ENCODE results near the gene CD244. TPM values are rescaled to one million over a fixed set of nuclear protein-coding genes. Genes with fewer than 3 reads are reported as not detected.

The CD244 gene
- polyA plus RNA-seq, 3 donors: 62.2 to 116 (median 106) TPM

DNA sequence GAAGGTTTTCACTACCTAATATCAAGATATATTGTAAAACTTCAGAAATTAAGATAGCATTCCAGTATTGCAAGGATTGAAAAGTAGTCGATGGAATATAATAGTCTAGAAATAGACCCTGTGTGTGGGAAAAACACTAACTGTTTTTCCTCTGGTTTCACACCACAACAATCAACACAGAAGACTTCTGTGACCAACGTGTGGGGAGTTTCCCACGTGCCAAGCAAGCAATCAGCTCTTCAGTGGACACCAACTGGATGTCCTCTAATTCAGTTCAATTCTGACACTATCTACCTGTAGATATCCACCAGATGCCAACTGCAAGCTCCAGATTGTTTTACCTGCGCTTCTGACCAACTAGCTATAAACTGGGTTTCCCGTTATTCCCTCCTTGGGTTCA lies 12.1 kb downstream of the CD244 start:
- peaks cover 0 to 3% of the 10 kb centered on the region in 2 donors for H3K4me1 ChIP-seq (ENCODE audit: control insufficient read depth in 1 of 2, insufficient read depth in 2 of 2, low read length in 2 of 2)

GRCh38 chr1:160846281-160846680 lies 16.4 kb downstream of the CD244 start:
- no peak overlapping the region for H3K4me3 ChIP-seq (replicated peaks in 1 of 3; ENCODE audit: low read depth in 2 of 3, low read length in 3 of 3)
- 96% methylated on average over 10 of the region's 12 CpGs for WGBS (ENCODE audit: insufficient coverage)
- intact Hi-C loops (cut with micrococcal nuclease): no loop called here
- Mint-ChIP-seq H3K9me3 (peaks cover 0 to 3% (median 0%) of the 10 kb centered on the region in 7 donors), H3K27ac (no peak overlapping the region), H3K27me3 (ENCODE audit: low read depth in 3 of 3) (peaks cover 0 to 1% (median 0%) of the 10 kb centered on the region in 3 donors), H3K36me3 (peaks cover 42 to 78% of the 10 kb centered on the region in 2 donors), H3K4me3 (no peak overlapping the region), H3K4me1 (peaks cover 23% of the 10 kb centered on the region)
- TF ChIP-seq CTCF (IDR thresholded peaks at IDR 0.05): no peak
- no peak overlapping the region for H3K9ac ChIP-seq (ENCODE audit: insufficient read depth, low read length, poor library complexity, severe bottlenecking)
- no peak overlapping the region for H3K4me2 ChIP-seq (replicated peaks; ENCODE audit: extremely low read depth, low read length, poor library complexity, severe bottlenecking)
- H3K79me2 ChIP-seq (ENCODE audit: insufficient read depth, low read length): peaks cover 63% of the 10 kb centered on the region
- H3K36me3 ChIP-seq (replicated peaks in 1 of 2; ENCODE audit: control insufficient read depth in 1 of 2, insufficient read depth in 2 of 2, low read length in 2 of 2): peaks cover 18 to 40% of the 10 kb centered on the region in 2 donors
- H3K9me3 ChIP-seq (replicated peaks in 1 of 2; ENCODE audit: control insufficient read depth in 1 of 2, insufficient read depth in 1 of 2, low read length in 2 of 2): peaks cover 0 to 5% of the 10 kb centered on the region in 2 donors
- H2AFZ ChIP-seq (ENCODE audit: insufficient read depth, low read depth, low read length, poor library complexity, severe bottlenecking): no peak overlapping the region
- DNase-seq: no peak
- H3K27me3 ChIP-seq (ENCODE audit: control insufficient read depth in 2 of 2, insufficient read depth in 2 of 2, low read length in 2 of 2): no peaks in the 10 kb centered on the region
- H4K20me1 ChIP-seq (ENCODE audit: insufficient read depth, low read length): peaks cover 98% of the 10 kb centered on the region
- H3K27ac ChIP-seq (ENCODE audit: low read depth in 1 of 2, low read length in 2 of 2): no peak overlapping the region
- peaks cover 5 to 14% of the 10 kb centered on the region in 2 donors for H3K4me1 ChIP-seq (ENCODE audit: control insufficient read depth in 1 of 2, insufficient read depth in 2 of 2, low read length in 2 of 2)

More for the DNA sequence above, 12.1 kb downstream of the CD244 start:
- peaks cover 30 to 63% of the 10 kb centered on the region in 2 donors for H3K36me3 ChIP-seq (replicated peaks in 1 of 2; ENCODE audit: control insufficient read depth in 1 of 2, insufficient read depth in 2 of 2, low read length in 2 of 2)
- H3K4me3 ChIP-seq (replicated peaks in 1 of 3; ENCODE audit: low read depth in 2 of 3, low read length in 3 of 3): no peak overlapping the region
- no peak overlapping the region for H2AFZ ChIP-seq (ENCODE audit: insufficient read depth, low read depth, low read length, poor library complexity, severe bottlenecking)
- H4K20me1 ChIP-seq (ENCODE audit: insufficient read depth, low read length): peaks cover 89% of the 10 kb centered on the region
- no peak for TF ChIP-seq CTCF (IDR thresholded peaks at IDR 0.05)
- Mint-ChIP-seq H3K4me1 (peaks cover 8% of the 10 kb centered on the region), H3K27me3 (ENCODE audit: low read depth in 3 of 3) (peaks cover 0 to 3% (median 0%) of the 10 kb centered on the region in 3 donors), H3K36me3 (peaks cover 36 to 70% of the 10 kb centered on the region in 2 donors), H3K4me3 (no peak overlapping the region), H3K9me3 (peaks cover 0 to 5% (median 1%) of the 10 kb centered on the region in 7 donors), H3K27ac (peak overlapping the region in 2 of 7 donors; percentile 24)
- WGBS (ENCODE audit: insufficient coverage): 59% methylated on average over 2 of the region's 5 CpGs
- intact Hi-C loops (cut with micrococcal nuclease): no loop called here
- H3K27me3 ChIP-seq (ENCODE audit: control insufficient read depth in 2 of 2, insufficient read depth in 2 of 2, low read length in 2 of 2): no peaks in the 10 kb centered on the region
- DNase-seq: no peak
- H3K9ac ChIP-seq (ENCODE audit: insufficient read depth, low read length, poor library complexity, severe bottlenecking): no peak overlapping the region
- H3K9me3 ChIP-seq (replicated peaks in 1 of 2; ENCODE audit: control insufficient read depth in 1 of 2, insufficient read depth in 1 of 2, low read length in 2 of 2): no peaks in the 10 kb centered on the region
- H3K27ac ChIP-seq (ENCODE audit: low read depth in 1 of 2, low read length in 2 of 2): no peak overlapping the region
- no peak overlapping the region for H3K4me2 ChIP-seq (replicated peaks; ENCODE audit: extremely low read depth, low read length, poor library complexity, severe bottlenecking)
- H3K79me2 ChIP-seq (ENCODE audit: insufficient read depth, low read length): peaks cover 78% of the 10 kb centered on the region
